ENCODE results near the gene RASSF7. TPM values are rescaled to one million over a fixed set of nuclear protein-coding genes. Genes with fewer than 3 reads are reported as not detected.
A peak's percentile ranks its signal among the peaks of the same experiment; 100 is the strongest.

The RASSF7 gene
- total and polyA plus RNA-seq, 9 donors: 4.7 to 163 (median 9.4) TPM; not detected in 1

- H3K4me1 ChIP-seq (ENCODE audit: insufficient read depth): peaks cover 5% of the 10 kb centered on the region
- H3K27me3 ChIP-seq: peaks cover 3% of the 10 kb centered on the region
- H3K4me3 ChIP-seq: peak overlapping the region; percentile 5
- no peak for DNase-seq
- intact Hi-C loops (cut with DNase I): loop anchor here in 2 of 4 donors (2.0 to 5.0 kb wide), 2 partner anchors 167 to 173 kb away; no protein-coding TSS in a partner anchor
- H3K36me3 ChIP-seq: no peaks in the 10 kb centered on the region
- peak overlapping the region in 1 of 2 donors; percentile 7 for H3K27ac ChIP-seq
- TF ChIP-seq EP300 (IDR thresholded peaks at IDR 0.05) (no peak), POLR2A (IDR thresholded peaks at IDR 0.05) (no peak)
- TF ChIP-seq, protein P1, sequence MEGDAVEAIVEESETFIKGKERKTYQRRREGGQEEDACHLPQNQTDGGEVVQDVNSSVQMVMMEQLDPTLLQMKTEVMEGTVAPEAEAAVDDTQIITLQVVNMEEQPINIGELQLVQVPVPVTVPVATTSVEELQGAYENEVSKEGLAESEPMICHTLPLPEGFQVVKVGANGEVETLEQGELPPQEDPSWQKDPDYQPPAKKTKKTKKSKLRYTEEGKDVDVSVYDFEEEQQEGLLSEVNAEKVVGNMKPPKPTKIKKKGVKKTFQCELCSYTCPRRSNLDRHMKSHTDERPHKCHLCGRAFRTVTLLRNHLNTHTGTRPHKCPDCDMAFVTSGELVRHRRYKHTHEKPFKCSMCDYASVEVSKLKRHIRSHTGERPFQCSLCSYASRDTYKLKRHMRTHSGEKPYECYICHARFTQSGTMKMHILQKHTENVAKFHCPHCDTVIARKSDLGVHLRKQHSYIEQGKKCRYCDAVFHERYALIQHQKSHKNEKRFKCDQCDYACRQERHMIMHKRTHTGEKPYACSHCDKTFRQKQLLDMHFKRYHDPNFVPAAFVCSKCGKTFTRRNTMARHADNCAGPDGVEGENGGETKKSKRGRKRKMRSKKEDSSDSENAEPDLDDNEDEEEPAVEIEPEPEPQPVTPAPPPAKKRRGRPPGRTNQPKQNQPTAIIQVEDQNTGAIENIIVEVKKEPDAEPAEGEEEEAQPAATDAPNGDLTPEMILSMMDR (IDR thresholded peaks at IDR 0.05): no peak
- WGBS, 3 donors: 1 to 2% (median 1%) methylated on average over 29 to 57 of the region's 57 CpGs
- no peaks in the 10 kb centered on the region for H3K9me3 ChIP-seq
Observed at GRCh38 chr11:555227-555779, 5.5 kb upstream of the RASSF7 start.

GRCh38 chr11:555780-556661 is 4.7 kb upstream of the RASSF7 start:
- intact Hi-C loops (cut with DNase I): loop anchor here in 2 of 4 donors (2.0 to 5.0 kb wide), 2 partner anchors 166 to 173 kb away; no protein-coding TSS in a partner anchor
- Histone ChIP-seq H3K4me1 (ENCODE audit: insufficient read depth) (peaks cover 6% of the 10 kb centered on the region), H3K4me3 (no peak overlapping the region), H3K36me3 (no peaks in the 10 kb centered on the region), H3K27ac (peak overlapping the region in 1 of 2 donors; percentile 7), H3K27me3 (peaks cover 3% of the 10 kb centered on the region), H3K9me3 (no peaks in the 10 kb centered on the region)
- WGBS, 3 donors: 4 to 18% (median 6%) methylated on average over 36 to 104 of the region's 104 CpGs
- TF ChIP-seq, protein P1 (IDR thresholded peaks at IDR 0.05): no peak
- TF ChIP-seq POLR2A (IDR thresholded peaks at IDR 0.05): no peak
- TF ChIP-seq EP300 (IDR thresholded peaks at IDR 0.05): no peak
- no peak for DNase-seq

DNA sequence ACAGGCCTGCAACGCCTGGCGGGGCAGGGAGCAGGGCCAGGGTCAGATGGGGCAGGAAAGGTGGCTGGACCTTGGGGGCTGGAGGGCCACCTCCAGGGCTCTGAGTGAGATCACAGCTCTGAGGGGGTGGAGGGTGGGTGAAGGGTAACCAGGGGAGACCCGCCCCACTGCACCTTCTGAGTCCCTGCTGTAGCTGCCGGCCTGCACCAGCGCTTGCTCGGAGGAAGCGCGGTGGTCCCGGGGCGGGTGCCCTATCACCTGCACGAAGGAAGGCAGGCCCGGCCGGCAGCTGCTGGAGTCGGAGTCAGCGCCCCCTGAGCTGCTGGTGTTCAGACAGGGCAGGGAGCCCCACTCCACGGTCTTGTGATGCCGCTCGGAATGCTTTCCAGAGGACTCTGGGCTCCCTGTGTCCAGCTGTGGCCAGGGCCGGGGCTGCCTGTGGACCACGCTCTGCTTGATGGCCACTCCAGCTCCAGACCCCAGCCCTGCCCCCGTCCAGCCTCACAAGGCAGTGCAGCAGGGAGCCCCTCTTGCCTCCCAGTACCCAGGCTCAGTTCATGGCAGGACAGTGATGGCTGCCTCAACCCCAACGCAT is 4.0 kb upstream of the RASSF7 start:
- Histone ChIP-seq H3K9me3 (no peaks in the 10 kb centered on the region), H3K4me1 (ENCODE audit: insufficient read depth) (peaks cover 9% of the 10 kb centered on the region), H3K36me3 (no peaks in the 10 kb centered on the region), H3K27ac (no peak overlapping the region), H3K27me3 (peaks cover 3% of the 10 kb centered on the region), H3K4me3 (no peak overlapping the region)
- WGBS, 3 donors: 75 to 81% (median 80%) methylated on average over 22 of the region's 22 CpGs
- TF ChIP-seq POLR2A (IDR thresholded peaks at IDR 0.05) (no peak), EP300 (IDR thresholded peaks at IDR 0.05) (no peak)
- TF ChIP-seq, protein P1 (IDR thresholded peaks at IDR 0.05): no peak
- no peak for DNase-seq
- intact Hi-C loops (cut with DNase I): loop anchor here in 1 of 4 donors (5.0 kb wide), 1 partner anchor 166 kb away; no protein-coding TSS in a partner anchor

DNA sequence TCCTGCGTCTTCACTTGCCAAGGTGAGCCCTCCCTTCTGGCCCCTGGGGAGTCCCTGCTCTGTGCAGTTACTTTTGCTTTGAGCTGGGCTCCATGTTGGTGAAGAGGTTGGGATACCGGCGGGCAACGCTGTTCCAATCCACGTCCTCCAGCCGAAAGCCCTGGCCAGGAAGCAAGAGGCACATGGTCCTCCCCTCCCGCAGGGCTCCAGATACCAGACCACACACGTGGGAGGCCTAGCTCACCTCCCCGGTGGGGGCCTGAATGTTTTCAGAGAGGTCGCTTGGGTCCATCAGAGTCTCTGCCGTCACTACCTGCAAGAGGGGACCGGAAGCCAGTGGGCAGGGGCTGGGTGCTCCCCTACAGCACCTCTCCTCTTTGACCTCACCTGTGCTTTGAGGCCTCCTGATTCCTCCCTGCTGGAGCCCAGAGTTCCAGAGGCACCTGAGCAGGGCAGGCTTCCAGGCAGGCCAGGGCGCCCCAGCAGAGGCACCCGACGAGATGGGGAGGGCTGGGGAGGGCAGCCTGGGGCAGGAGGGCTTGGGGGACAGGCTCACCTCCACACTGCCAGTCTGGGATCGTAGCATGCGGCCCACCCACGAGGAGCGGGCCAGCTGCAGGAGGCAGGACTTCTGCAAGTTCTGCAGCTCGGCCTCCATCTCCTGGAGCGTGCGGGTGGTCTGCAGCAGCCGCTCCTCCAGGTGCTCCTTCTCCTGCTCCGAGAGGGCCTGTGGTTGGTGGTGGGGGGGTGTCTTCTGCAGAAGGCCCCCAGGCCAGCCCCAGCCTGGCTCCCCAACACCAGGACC is 3.2 kb upstream of the RASSF7 start:
- no peak for DNase-seq
- WGBS, 3 donors: 65 to 77% (median 66%) methylated on average over 15 to 24 of the region's 24 CpGs
- peaks cover 9% of the 10 kb centered on the region for H3K4me1 ChIP-seq (ENCODE audit: insufficient read depth)
- no peaks in the 10 kb centered on the region for H3K9me3 ChIP-seq
- peaks cover 3% of the 10 kb centered on the region for H3K27me3 ChIP-seq
- TF ChIP-seq, protein P1 (IDR thresholded peaks at IDR 0.05): no peak
- TF ChIP-seq POLR2A (IDR thresholded peaks at IDR 0.05) (no peak), EP300 (IDR thresholded peaks at IDR 0.05) (no peak)
- intact Hi-C loops (cut with DNase I): loop anchor here in 1 of 4 donors (5.0 kb wide), 1 partner anchor 165 kb away; no protein-coding TSS in a partner anchor
- no peak overlapping the region for H3K4me3 ChIP-seq
- no peak overlapping the region for H3K27ac ChIP-seq
- H3K36me3 ChIP-seq: no peaks in the 10 kb centered on the region
